Esophagus muscularis mucosa (tissue), 4 donors: ENCODE measurements around the gene CPB2. TPM values are rescaled to one million over a fixed set of nuclear protein-coding genes. Genes with fewer than 3 reads are reported as not detected.

ENCODE experiments used
- DNase-seq: peaks from one replicate; pipeline ENCODE4 v3.0.0-alpha.2; 2017; ENCODE audit errors: extremely low spot score
- H3K27ac ChIP-seq, 4 donors: fragments of 200-600 bp; sonication (generic); replicated peaks in 1 of 4; 1 replicate in 3 of 4; 2 replicates in 1 of 4; pipeline ENCODE4 v1.5.1; 2016 to 2019; ENCODE audit warnings: mild to moderate bottlenecking in 1 of 4
- H3K27me3 ChIP-seq, 4 donors: fragments of 200-600 bp; sonication (generic); one replicate each; pipeline versions ENCODE4 v1.5.1 to v1.6.0; 2016 to 2019
- H3K36me3 ChIP-seq, 4 donors: fragments of 200-600 bp; sonication (generic); one replicate each; pipeline ENCODE4 v1.5.1; 2016 to 2019
- H3K4me1 ChIP-seq, 4 donors: fragments of 200-600 bp; sonication (generic); one replicate each; pipeline ENCODE4 v1.5.1; 2016 to 2019
- H3K4me3 ChIP-seq, 4 donors: fragments of 200-600 bp; sonication (generic); 1 replicate in 2 of 4; 2 replicates in 2 of 4; pipeline ENCODE4 v1.5.1; 2016 to 2019; ENCODE audit warnings: mild to moderate bottlenecking in 4 of 4, moderate library complexity in 1 of 4
- H3K9me3 ChIP-seq, 4 donors: fragments of 200-600 bp; sonication (generic); 1 replicate in 3 of 4; 2 replicates in 1 of 4; pipeline ENCODE4 v1.5.1; 2016 to 2019
- CTCF ChIP-seq, 3 experiments: fragments of 200-600 bp in 2 of 3; fragments of 450-650 bp in 1 of 3; sonication (generic) in 2 of 3; IDR thresholded peaks; one replicate each; pipeline ENCODE4 v1.5.1; 2017 to 2019; ENCODE audit warnings: antibody characterized with exemption in 3 of 3, mild to moderate bottlenecking in 2 of 3, moderate library complexity in 1 of 3
- EP300 ChIP-seq: sonication (generic); formaldehyde crosslinking; IDR thresholded peaks from one replicate; pipeline ENCODE4 v1.6.1; 2017; ENCODE audit warnings: antibody characterized with exemption
- POLR2A ChIP-seq: fragments of 450-650 bp; IDR thresholded peaks from one replicate; pipeline ENCODE4 v1.6.1; 2017; ENCODE audit warnings: antibody characterized with exemption, moderate library complexity, mild to moderate bottlenecking, low read depth
- POLR2AphosphoS5 ChIP-seq, 2 donors: sonication (generic); formaldehyde crosslinking; IDR thresholded peaks; one replicate each; pipeline ENCODE4 v1.6.1; 2017; ENCODE audit warnings: antibody characterized with exemption in 2 of 2
- WGBS: methylation state at CpG from one replicate; pipeline ENCODE4 v1.1.5; 2018; 5-methylcytosine and 5-hydroxymethylcytosine counted together
- intact Hi-C: fragments of 100-400 bp; cut with DNase I; formaldehyde crosslinking; loops from one replicate; pipeline ENCODE4 v1.15.1; 2023
- total RNA-seq, 4 donors: library from RNA; depleted of rRNA; stranded (reverse); fragments of >200 nt; gene quantifications; one replicate each; pipeline versions ENCODE4 v1.1.0 to v1.2.1, GENCODE V29; 2016

CPB2 gene
- total RNA-seq, 4 donors from 2014 or later, result not detected

- 79% methylated on average over 3 of the region's 3 CpGs for WGBS
- H3K27ac ChIP-seq, result no peak overlapping the region
- no peak for DNase-seq
- no peak for TF ChIP-seq POLR2AphosphoS5 (IDR thresholded peaks at IDR 0.05)
- no peak for TF ChIP-seq POLR2A
- TF ChIP-seq EP300, result no peak
- TF ChIP-seq CTCF (IDR thresholded peaks at IDR 0.05), result no peak
- no peaks in the 10 kb centered on the region for H3K9me3 ChIP-seq
- intact Hi-C loops, result no loop called here
- H3K27me3 ChIP-seq, result no peaks in the 10 kb centered on the region
- H3K4me1 ChIP-seq, result peaks cover 4 to 6% (median 5%) of the 10 kb centered on the region in 4 donors
- no peak overlapping the region for H3K4me3 ChIP-seq
- no peaks in the 10 kb centered on the region for H3K36me3 ChIP-seq
Measured at GRCh38 chr13:46058268-46058667, 46.6 kb downstream of the CPB2 start.

- Histone ChIP-seq H3K4me1 (peaks cover 8% of the 10 kb centered on the region in 4 donors), H3K27ac (no peak overlapping the region), H3K27me3 (no peaks in the 10 kb centered on the region), H3K36me3 (no peaks in the 10 kb centered on the region), H3K4me3 (no peak overlapping the region), H3K9me3 (no peaks in the 10 kb centered on the region)
- intact Hi-C loops, result no loop called here
- TF ChIP-seq POLR2A (no peak), EP300 (no peak), CTCF (IDR thresholded peaks at IDR 0.05) (no peak), POLR2AphosphoS5 (IDR thresholded peaks at IDR 0.05) (no peak)
- WGBS, result 64% methylated on average over 5 of the region's 5 CpGs
- no peak for DNase-seq
Measured at GRCh38 chr13:46057256-46058015, 47.4 kb downstream of the CPB2 start.

GRCh38 chr13:46053162-46054012 is 51.4 kb downstream of the CPB2 start:
- no peaks in the 10 kb centered on the region for H3K36me3 ChIP-seq
- peaks cover 26 to 36% (median 32%) of the 10 kb centered on the region in 4 donors for H3K4me1 ChIP-seq
- no peak for TF ChIP-seq EP300
- no peak for TF ChIP-seq POLR2A
- peak overlapping the region; percentile 80 to 96 (median 85) for H3K4me3 ChIP-seq
- no peaks in the 10 kb centered on the region for H3K9me3 ChIP-seq
- H3K27me3 ChIP-seq, result no peaks in the 10 kb centered on the region
- peak overlapping the region; percentile 91 to 95 (median 94) for H3K27ac ChIP-seq
- WGBS, result 31% methylated on average over 18 of the region's 18 CpGs
- intact Hi-C loops, result no loop called here
- no peak for DNase-seq

GRCh38 chr13:46052319-46053161 is 52.3 kb downstream of the CPB2 start, which contains the start of gene ZC3H13:
Gene ZC3H13, minus strand, starts transcription at chr13:46052746. Its CDS starts 7,239 bp downstream, at chr13:46045507.
- Histone ChIP-seq H3K27ac (peak within 1 kb of the TSS; percentile 91 to 95 (median 94)), H3K36me3 (no peaks in the 10 kb centered on the region), H3K4me1 (peaks cover 26 to 36% (median 32%) of the 10 kb centered on the region in 4 donors), H3K27me3 (no peaks in the 10 kb centered on the region), H3K4me3 (peak within 1 kb of the TSS; percentile 80 to 96 (median 85)), H3K9me3 (no peaks in the 10 kb centered on the region)
- DNase-seq, result peak; percentile 96
- 1% methylated on average over 33 of the region's 57 CpGs for WGBS
- no peak for TF ChIP-seq POLR2A
- peak; percentile 38 to 44 (median 42) for TF ChIP-seq CTCF (IDR thresholded peaks at IDR 0.05)
- peak; percentile 81 to 90 for TF ChIP-seq POLR2AphosphoS5 (IDR thresholded peaks at IDR 0.05)
- intact Hi-C loops, result no loop called here
